ENCODE results near the gene AP1M2. TPM values are rescaled to one million over a fixed set of nuclear protein-coding genes. Genes with fewer than 3 reads are reported as not detected.

Gene AP1M2
- total RNA-seq, 1 experiment from 2014 or later, result 77.9 TPM

Small RNAs within 50 kb of the gene (microRNA-seq; reads per million reads assigned to microRNA genes)
- gene MIR1238, result not detected

Other genes starting within 250 kb of the AP1M2 start
- 10.8 and 11.1 TPM in 2 replicates for gene ICAM3, start 247.7 kb downstream of the AP1M2 start, total RNA-seq (2022)
- gene TYK2, start 206.7 kb downstream of the AP1M2 start, total RNA-seq (2022), result 120 and 130 TPM in 2 replicates
- 181 and 187 TPM in 2 replicates for gene CDC37, start 183.8 kb downstream of the AP1M2 start, total RNA-seq (2022)
- 2.8 and 3.6 TPM in 2 replicates for gene PDE4A, start 166.8 kb downstream of the AP1M2 start, total RNA-seq (2022)
- 45.2 and 46.8 TPM in 2 replicates for gene KEAP1, start 84.0 kb downstream of the AP1M2 start, total RNA-seq (2022)
- not detected in 2 replicates for gene S1PR5, start 69.9 kb downstream of the AP1M2 start, total RNA-seq (2022)
- gene ATG4D, start 43.4 kb downstream of the AP1M2 start, total RNA-seq (2022), result 18.7 and 24.5 TPM in 2 replicates
- 29.6 and 30.8 TPM in 2 replicates for gene KRI1, start 21.3 kb downstream of the AP1M2 start, total RNA-seq (2022)
- gene CDKN2D, start 18.3 kb downstream of the AP1M2 start, total RNA-seq (2022), result 4.2 and 4.4 TPM in 2 replicates
- 130 and 151 TPM in 2 replicates for gene SLC44A2, start 38.2 kb upstream of the AP1M2 start, total RNA-seq (2022)
- 262 and 267 TPM in 2 replicates for gene ILF3, start 67.0 kb upstream of the AP1M2 start, total RNA-seq (2022)
- gene QTRT1, start 114.1 kb upstream of the AP1M2 start, total RNA-seq (2022), result 44.1 and 44.9 TPM in 2 replicates
- gene DNM2, start 130.8 kb upstream of the AP1M2 start, total RNA-seq (2022), result 126 and 138 TPM in 2 replicates
- 20.7 and 22.6 TPM in 2 replicates for gene TMED1, start 248.9 kb upstream of the AP1M2 start, total RNA-seq (2022)

Measured in Calu3 (cell line).